Subcutaneous abdominal adipose tissue (tissue), 5 donors: ENCODE results near the gene PMS1.
"Not testable (repeated sequence)": the region's sequence is repeated elsewhere in the genome, so short reads cannot be mapped to it uniquely, and the experiment has no call there.

Source experiments
- H3K27ac ChIP-seq: one replicate; pipeline ENCODE4 v1.7.0; 2013; ENCODE audit warnings: low read depth, mild to moderate bottlenecking, inconsistent platforms, low read length, moderate library complexity
- H3K27me3 ChIP-seq, 5 donors: one replicate each; pipeline ENCODE4 v1.7.0; 2013; ENCODE audit warnings: low read length in 5 of 5, inconsistent platforms in 1 of 5; ENCODE audit not compliant: control insufficient read depth in 5 of 5, insufficient read depth in 4 of 5
- H3K36me3 ChIP-seq, 5 donors: one replicate each; pipeline ENCODE4 v1.7.0; 2013; ENCODE audit warnings: low read length in 5 of 5; ENCODE audit not compliant: control insufficient read depth in 5 of 5, insufficient read depth in 5 of 5
- H3K4me1 ChIP-seq, 5 donors: one replicate each; pipeline ENCODE4 v1.7.0; 2013; ENCODE audit warnings: low read length in 5 of 5, mild to moderate bottlenecking in 3 of 5, moderate library complexity in 1 of 5; ENCODE audit not compliant: control insufficient read depth in 5 of 5, insufficient read depth in 5 of 5
- H3K4me3 ChIP-seq, 5 donors: one replicate each; pipeline ENCODE4 v1.7.0; 2013; ENCODE audit warnings: low read length in 5 of 5, low read depth in 1 of 5
- H3K9ac ChIP-seq, 5 donors: one replicate each; pipeline ENCODE4 v1.7.0; 2013; ENCODE audit warnings: low read length in 5 of 5, mild to moderate bottlenecking in 4 of 5, moderate library complexity in 3 of 5
- H3K9me3 ChIP-seq, 5 donors: one replicate each; pipeline ENCODE4 v1.7.0; 2013; ENCODE audit warnings: low read length in 5 of 5; ENCODE audit not compliant: control insufficient read depth in 5 of 5
- donor health status: healthy.
- donor health status: healthy.
- donor health status: healthy.
- donor health status: healthy.
- donor health status: healthy.

PMS1 gene

DNA sequence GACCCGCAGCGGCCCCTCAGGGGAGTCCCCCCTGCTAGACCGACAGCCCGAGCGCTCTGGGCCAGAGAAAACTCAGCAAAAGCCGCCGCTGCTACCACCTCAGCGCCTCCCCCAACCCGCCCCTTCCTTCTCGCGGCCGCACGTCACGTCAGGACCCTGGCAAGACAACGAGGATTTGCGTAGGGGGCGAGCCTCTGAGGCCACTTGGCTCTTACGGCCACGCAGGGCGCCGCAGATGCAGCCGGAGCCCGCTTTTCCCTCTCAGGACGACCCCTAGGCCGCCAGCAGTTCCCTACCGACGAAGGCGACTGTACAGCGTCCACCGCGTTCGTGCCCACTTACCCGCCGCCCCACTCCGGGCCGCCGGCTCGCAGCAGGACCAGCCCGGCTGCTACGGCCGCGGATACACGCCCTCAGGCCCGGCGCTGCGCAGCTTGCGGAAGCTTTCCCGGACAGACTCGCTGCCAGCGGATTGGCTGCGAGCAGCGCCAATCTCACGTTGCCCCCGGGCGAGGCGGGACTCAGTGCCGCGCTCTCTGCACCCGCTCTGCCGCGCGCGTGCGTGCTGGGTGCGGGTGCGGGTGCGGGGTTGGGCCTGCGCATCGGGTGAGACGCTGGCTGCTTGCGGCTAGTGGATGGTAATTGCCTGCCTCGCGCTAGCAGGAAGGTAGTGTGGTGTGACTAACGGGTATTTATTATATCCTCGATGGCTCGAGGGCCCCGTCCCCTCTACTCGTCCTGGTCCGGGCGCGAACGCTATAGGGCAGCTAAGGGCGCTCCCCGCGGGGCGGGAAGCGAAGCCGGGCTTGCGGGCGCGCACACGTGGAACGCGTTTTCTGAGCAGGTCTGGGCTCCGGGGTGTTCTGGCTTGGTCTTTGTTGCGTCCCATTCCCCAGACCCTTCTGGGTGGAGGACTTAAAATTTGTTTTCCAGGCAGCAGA is at the start of gene PMS1, which contains the start of gene ORMDL1:
Gene PMS1, plus strand, starts transcription at position 524 of the 941 bp plus-strand sequence. CDS start 7,360 bp downstream, outside the sequence.
Gene ORMDL1, minus strand, starts transcription at position 413 of the 941 bp plus-strand sequence. CDS start 1,744 bp downstream, outside the sequence.
- Histone ChIP-seq H3K27ac (peak within 1 kb of the TSS; percentile 82), H3K4me1 (peaks cover 4 to 29% (median 26%) of the 10 kb centered on the region in 5 donors), H3K27me3 (no peaks in the 10 kb centered on the region), H3K9ac (peak within 1 kb of the TSS; percentile 90 to 97 (median 91)), H3K36me3 (peaks cover 6 to 11% (median 10%) of the 10 kb centered on the region in 5 donors), H3K4me3 (peak within 1 kb of the TSS; percentile 74 to 95 (median 92)), H3K9me3 (no peaks in the 10 kb centered on the region)

DNA sequence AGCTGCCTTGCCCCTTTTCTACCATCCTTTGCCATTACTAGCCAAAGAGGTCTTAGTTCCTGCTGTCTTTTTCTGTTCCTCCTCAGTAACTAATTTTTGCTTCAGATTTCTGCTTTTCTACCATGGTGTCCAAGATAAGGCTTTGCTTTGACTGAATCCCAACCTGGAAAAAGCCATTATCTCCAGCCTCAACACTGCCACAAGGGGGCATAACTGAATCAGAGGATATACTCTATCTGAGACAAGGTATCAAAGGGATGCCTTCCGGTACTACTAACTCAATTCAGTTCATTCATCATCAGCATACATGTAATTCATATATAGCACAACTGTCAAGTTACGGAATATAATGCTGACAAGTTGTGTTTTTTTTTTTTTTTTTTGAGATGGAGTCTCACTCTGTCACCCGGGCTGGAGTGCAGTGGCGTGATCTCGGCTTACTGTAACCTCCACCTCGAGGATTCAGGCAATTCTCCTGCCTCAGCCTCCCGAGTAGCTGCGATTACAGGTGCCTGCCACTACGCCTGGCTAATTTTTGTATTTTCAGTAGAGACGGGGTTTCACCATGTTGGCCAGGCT is 33.1 kb upstream of the PMS1 start:
- no peaks in the 10 kb centered on the region for H3K9me3 ChIP-seq
- no peaks in the 10 kb centered on the region for H3K4me1 ChIP-seq
- H3K27ac ChIP-seq, result no peak overlapping the region
- H3K36me3 ChIP-seq, result peaks cover 27 to 54% (median 36%) of the 10 kb centered on the region in 5 donors
- no peak overlapping the region for H3K9ac ChIP-seq
- no peak overlapping the region for H3K4me3 ChIP-seq
- H3K27me3 ChIP-seq, result no peaks in the 10 kb centered on the region

DNA sequence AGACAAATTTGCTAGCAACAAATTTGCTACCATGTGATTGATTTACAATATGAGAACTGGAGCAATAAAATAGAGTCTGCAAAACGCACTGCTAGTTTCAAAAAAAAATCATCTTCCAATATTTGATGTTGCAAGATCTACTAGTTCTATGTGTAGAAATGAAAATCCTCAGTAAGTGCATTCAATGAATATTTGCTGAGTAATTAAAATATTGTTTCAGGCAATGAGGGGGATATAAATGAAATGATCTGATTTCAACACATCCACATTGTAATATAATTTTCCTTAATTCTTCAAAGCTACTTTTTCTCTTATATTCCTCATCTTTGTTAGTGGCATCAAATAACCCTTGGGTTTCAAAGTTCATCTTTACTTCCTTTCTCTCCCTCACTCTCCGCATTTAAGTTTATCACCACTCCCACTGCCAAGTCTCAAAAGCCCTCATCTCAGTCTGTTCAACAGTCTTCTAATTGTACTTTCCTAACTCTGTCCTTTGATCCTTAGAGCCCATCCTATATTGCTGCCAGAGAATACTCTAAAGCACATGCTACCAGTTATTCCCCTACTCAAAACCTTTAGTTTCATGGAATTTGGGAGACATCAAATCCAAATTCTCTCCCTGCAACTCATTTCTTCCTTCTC is 27.8 kb upstream of the PMS1 start:
- H3K27ac ChIP-seq, result no peak overlapping the region
- no peaks in the 10 kb centered on the region for H3K27me3 ChIP-seq
- H3K9ac ChIP-seq, result no peak overlapping the region
- H3K36me3 ChIP-seq, result peaks cover 17 to 36% (median 20%) of the 10 kb centered on the region in 5 donors
- no peaks in the 10 kb centered on the region for H3K4me1 ChIP-seq
- no peaks in the 10 kb centered on the region for H3K9me3 ChIP-seq
- no peak overlapping the region for H3K4me3 ChIP-seq

DNA sequence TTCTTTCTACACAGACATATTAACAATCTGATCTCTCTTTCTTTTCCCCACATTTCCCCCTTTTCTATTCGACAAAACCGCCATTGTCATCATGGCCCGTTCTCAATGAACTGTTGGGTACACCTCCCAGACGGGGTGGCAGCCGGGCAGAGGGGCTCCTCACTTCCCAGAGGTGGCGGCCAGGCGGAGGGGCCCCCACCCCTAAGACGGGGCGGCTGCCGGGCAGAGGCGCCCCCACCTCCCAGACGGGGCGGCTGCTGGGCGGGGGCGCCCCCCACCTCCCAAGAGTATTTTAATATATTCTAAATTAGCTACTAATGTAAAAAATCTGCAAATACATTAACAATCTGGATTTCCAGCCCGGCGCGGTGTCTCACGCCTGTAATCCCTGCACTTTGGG is 24.1 kb upstream of the PMS1 start:
- not testable (repeated sequence) for H3K27ac ChIP-seq, H3K9me3 ChIP-seq, H3K4me3 ChIP-seq, H3K9ac ChIP-seq, H3K27me3 ChIP-seq
- peaks cover 0 to 17% (median 4%) of the 10 kb centered on the region in 5 donors for H3K36me3 ChIP-seq
- peaks cover 0 to 19% (median 17%) of the 10 kb centered on the region in 5 donors for H3K4me1 ChIP-seq

DNA sequence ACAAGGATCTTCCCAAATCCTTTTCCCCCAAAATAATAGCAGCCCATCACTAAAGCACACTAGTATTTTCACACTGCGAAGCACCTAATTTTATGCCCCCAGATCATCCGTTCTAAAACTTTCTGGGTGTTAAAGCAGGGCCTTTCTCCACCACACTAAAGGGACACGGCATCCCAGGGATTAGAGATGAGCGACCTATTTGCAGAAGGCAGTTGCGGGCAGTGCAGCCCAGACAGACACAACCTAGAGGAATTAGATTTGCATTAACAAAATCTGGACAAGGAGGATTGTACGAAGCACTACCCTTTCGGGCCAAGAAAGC is 22.1 kb upstream of the PMS1 start:
- peak overlapping the region; percentile 64 to 95 (median 90) for H3K9ac ChIP-seq
- H3K27me3 ChIP-seq, result no peaks in the 10 kb centered on the region
- H3K4me1 ChIP-seq, result peaks cover 0 to 19% (median 17%) of the 10 kb centered on the region in 5 donors
- no peaks in the 10 kb centered on the region for H3K9me3 ChIP-seq
- peak overlapping the region; percentile 85 for H3K27ac ChIP-seq
- peaks cover 4 to 18% (median 6%) of the 10 kb centered on the region in 5 donors for H3K36me3 ChIP-seq
- peak overlapping the region; percentile 80 to 100 (median 100) for H3K4me3 ChIP-seq

DNA sequence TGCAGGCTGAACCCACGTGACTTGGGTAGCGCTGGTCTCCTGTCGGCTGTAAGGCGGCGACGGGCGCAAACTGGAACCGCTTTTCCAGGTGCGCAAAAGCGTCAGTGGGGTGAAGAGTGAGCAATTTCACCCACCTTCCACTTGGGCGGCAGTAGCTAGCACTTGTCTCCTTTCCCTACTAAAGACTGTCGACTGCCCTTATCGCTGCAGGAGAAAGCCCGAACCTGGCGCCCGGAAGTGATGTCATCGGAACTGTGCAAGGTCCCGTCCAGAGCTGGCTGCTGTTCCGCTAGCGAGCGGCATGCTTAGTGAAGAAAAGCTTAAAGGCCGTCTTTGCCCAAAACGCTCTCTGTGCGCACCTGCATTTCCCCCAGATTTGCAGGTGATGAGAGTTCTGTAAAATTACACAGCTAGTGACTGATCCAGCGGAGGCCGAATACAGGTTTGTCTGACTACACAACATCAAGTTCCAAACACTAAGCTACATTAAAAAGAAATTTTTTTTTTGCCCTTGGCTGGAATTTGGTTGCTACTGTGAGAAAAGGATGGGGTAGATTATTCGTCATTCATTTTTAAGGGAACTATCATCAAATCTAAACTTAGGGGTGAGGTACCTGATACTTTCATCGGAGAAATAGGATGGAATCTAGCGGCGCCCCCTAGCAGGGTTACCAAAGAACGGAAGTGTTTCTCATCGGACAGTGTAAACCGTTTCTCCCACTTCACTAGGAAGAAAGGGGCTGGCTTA is 21.5 kb upstream of the PMS1 start, which contains the start of gene OSGEPL1:
Gene OSGEPL1, minus strand, starts transcription at position 242 of the 748 bp plus-strand sequence. CDS start 1,152 bp downstream, outside the sequence.
- Histone ChIP-seq H3K4me3 (peak within 1 kb of the TSS; percentile 80 to 100 (median 100)), H3K36me3 (peaks cover 4 to 12% (median 7%) of the 10 kb centered on the region in 5 donors), H3K9me3 (no peaks in the 10 kb centered on the region), H3K9ac (peak within 1 kb of the TSS; percentile 64 to 95 (median 90)), H3K27ac (peak within 1 kb of the TSS; percentile 85), H3K4me1 (peaks cover 0 to 19% (median 17%) of the 10 kb centered on the region in 5 donors), H3K27me3 (no peaks in the 10 kb centered on the region)

DNA sequence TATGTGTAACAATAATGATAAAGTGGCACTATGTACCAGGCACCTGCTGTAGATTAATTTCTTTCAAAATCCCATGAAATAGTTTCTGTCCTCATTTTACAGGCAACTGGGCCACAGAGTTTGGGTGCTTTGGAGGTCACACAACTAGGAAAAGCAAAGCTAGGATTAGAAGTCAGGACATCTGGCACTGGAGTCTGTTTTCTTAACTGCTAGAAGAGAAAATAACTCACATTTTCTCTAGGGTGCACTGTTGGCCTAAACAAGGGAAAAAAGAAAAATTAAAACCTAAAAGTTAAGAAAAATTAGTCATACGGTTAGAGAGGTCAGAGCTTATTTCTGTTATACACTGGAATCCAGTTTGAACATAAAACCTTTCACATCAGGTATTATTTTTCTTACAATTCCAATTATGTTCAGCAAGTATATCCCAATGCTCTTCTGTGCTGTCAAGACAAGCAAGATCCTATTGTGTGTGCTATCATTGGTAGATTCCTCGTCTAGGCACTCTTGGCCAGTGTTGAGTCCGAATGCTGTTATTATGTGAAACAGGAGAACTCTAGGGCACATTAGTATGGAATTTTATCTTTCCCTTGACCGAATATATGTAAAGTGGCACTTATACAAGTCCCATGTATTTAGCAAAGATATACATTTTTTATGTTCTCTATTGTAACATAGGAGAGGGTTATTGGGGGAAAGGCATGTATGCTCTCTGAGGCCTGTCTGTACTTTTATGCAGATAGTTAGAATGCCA is 20.2 kb upstream of the PMS1 start:
- H3K27ac ChIP-seq, result no peak overlapping the region
- no peaks in the 10 kb centered on the region for H3K27me3 ChIP-seq
- H3K9ac ChIP-seq, result peak overlapping the region in 3 of 5 donors; percentile 32 to 89 (median 64)
- H3K9me3 ChIP-seq, result no peaks in the 10 kb centered on the region
- H3K4me1 ChIP-seq, result peaks cover 0 to 19% (median 17%) of the 10 kb centered on the region in 5 donors
- H3K4me3 ChIP-seq, result peak overlapping the region in 1 of 5 donors; percentile 80
- peaks cover 4 to 15% (median 10%) of the 10 kb centered on the region in 5 donors for H3K36me3 ChIP-seq

DNA sequence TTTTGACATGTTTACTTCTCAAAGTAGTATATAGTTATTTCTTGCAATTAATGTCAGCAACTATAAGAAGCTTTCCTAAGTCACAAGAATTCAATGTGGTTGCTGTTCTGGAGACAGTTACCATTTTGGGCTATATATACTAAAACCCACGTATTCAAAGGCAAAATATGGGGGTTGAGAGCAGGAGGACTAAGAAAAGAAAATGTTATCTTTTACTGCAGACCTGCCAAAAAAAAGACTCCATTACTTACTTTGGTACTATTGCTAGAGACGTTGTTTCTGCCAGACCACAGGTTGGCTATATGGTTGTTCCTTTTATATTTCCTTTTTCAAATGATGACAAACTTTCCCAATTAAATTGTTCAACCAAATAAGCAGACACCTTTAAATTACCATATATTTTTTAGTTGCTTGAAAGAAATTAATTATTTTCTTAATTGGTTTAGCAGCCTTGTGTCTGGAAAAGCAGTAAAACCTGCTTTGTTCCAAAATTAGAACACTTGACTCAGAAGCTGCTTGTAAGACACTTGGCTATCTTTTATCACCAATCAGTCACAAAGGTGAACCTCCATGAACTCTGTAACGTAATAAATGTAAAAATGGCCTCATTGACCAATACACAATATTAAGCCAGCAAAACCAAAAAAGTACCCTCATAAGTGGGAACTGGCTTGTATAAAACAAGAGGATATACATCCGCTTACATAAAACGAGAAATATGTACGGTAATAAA is 13.5 kb upstream of the PMS1 start:
- Histone ChIP-seq H3K4me1 (peaks cover 0 to 17% (median 0%) of the 10 kb centered on the region in 5 donors), H3K9me3 (no peaks in the 10 kb centered on the region), H3K4me3 (no peak overlapping the region), H3K27me3 (no peaks in the 10 kb centered on the region), H3K36me3 (peaks cover 38 to 69% (median 54%) of the 10 kb centered on the region in 5 donors), H3K27ac (peak overlapping the region; percentile 56), H3K9ac (no peak overlapping the region)
